DMS153 treated with DMSO at 0.1 percent for 48 hours (cell line): ENCODE data around the gene SPAG4.

Experiments
- DNase-seq: peaks from one replicate; lab custom pipeline; 2025; ENCODE audit not compliant: unreplicated experiment; lab: John Stamatoyannopoulos, UW

The SPAG4 gene, protein sequence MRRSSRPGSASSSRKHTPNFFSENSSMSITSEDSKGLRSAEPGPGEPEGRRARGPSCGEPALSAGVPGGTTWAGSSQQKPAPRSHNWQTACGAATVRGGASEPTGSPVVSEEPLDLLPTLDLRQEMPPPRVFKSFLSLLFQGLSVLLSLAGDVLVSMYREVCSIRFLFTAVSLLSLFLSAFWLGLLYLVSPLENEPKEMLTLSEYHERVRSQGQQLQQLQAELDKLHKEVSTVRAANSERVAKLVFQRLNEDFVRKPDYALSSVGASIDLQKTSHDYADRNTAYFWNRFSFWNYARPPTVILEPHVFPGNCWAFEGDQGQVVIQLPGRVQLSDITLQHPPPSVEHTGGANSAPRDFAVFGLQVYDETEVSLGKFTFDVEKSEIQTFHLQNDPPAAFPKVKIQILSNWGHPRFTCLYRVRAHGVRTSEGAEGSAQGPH

DNA sequence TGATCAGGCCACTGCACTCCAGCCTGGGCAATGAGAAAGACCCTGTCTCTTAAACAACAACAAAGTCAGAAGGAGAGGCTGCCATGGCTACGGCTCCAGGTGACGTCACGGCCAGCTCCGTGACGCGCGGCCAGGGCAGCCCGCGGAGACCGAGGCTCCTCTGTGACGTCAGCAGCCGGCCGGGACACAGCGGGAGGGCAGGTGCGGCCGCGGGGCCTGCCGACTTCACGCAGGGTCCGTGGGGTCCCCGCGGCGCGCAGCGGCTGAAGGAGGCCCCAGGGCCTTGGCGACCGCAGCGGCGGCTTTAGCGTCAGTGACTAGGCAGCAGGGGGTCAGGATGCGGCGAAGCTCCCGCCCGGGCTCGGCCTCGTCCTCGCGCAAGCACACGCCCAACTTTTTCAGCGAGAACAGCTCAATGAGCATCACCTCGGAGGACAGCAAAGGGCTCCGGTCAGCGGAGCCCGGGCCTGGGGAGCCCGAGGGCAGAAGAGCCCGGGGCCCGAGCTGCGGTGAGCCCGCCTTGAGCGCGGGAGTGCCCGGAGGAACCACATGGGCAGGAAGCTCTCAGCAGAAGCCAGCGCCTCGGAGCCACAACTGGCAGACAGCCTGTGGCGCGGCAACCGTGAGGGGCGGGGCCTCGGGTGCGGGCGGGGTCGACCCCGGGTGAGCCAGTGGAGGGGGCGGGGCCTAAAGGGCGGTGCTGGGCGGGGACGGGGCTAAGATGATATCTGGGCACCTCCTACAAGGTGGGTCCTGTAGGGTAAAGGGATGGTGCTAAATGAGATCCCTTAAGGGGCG lies at the start of gene SPAG4:
Gene SPAG4 (plus strand): TSS at position 163 of the 798 bp plus-strand sequence. CDS start 175 bp downstream, at position 338.
- DNase-seq, result peak; percentile 98

DNA sequence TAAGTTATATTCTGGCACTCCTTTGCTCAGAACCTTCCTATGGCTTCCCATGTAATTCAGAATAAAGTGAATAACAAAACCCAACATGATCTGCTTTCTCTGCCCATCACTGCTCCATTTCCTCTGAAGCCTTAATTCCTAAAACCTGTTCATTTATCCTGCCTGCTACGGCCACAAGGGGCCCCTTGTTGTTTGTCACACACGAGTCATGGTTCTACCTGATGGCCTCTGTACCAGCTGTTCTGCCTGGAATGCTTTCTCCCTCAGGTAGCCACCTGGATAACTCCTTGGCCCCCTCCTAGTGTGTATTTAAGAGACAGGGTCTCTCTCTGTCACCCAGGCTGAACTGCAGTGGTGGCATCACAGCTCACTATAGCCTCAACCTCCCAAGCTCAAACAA lies 47.0 kb upstream of the SPAG4 start:
- DNase-seq, result peak; percentile 12

DNA sequence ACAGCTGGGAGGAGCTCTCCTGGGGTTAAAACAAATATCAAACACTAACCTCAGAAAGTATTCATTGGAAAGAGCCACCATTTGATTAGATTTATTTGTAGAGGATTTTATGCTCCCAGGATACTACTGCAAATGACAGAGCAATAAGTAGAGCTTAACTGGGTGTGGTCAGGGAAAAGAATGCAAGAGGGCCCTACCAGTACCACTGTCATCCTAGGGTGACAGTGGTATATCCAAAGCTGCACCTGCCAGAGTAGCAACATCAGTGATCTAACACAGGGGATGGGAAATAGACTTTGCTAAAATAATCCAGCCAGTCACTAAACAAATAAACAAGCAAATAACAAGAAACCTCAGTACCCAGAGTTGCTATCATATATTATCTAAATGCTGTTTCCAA lies 44.1 kb upstream of the SPAG4 start:
- DNase-seq, result no peak

DNA sequence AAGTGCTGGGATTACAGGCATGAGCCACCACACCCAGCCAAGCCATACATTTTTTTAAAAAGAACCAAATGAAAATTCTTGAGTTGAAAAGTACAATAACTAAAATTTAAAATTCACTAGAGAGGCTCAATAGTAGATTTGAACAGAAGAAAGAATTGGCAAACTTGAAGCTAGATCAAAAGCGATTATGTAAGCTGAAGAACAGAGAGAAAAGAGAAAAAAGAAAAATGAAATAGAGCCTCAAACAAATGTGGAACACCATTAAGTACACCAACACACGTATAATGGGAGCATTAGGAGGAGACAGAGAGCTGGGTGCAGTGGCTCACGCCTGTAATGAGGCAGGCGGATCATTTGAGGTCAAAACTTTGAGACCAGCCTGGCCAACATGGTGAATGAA lies 42.8 kb upstream of the SPAG4 start:
- DNase-seq, result no peak

DNA sequence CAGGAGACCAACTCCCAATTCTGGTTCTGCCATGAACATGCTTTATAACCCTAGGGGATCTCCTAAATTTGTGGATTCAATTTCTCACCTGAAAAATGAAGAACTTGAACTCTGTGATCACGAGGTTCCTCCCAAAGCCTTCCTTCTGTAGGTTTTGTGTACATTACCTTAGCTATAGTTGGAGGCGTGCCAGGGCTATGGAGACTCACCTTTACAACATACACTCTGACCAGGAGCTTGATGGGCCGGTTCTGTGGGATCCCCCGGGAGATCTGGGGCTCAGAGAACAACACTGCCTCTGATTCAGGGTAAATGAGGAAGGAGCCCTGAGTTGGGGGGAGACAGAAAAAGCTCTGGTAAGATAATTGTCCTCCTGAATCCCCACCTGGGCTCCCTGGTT lies 39.7 kb upstream of the SPAG4 start:
- DNase-seq, result no peak

DNA sequence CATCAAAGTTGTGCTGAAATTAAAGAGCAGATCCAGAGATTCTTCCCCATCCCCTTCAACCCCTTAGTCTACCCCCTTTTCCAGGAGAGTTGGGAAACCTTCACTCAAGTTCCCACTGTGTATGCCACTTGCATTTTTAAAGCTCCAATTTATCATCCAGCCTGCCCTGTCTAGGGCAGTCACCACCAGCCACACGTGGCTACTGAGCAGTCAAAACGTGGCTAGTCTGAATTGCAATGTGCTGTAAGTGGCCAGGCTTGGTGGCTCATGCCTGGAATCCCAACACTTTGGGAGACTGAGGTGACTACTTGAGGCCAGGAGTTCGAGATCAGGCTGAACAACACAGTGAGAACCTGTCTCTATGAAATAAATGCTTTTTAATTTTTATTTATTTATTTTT lies 38.8 kb upstream of the SPAG4 start:
- DNase-seq, result no peak

DNA sequence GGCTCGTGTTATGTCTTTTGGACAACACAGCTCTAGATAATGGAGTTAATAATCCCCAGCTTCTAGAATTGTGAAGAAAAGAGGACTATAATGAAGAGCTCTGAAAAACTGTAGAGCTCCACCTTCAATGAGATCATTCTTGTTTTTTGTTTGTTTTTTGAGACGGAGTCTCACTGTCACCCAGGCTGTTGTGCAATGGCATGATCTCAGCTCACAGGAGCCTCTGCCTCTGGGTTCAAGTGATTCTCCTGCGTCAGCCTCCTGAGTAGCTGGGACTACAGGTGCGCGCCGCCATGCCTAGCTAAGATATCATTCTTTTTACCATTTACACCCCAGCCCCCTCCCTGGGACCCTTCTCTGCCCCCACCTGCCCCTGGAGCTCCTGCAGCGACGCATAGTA lies 37.2 kb upstream of the SPAG4 start:
- DNase-seq, result no peak

DNA sequence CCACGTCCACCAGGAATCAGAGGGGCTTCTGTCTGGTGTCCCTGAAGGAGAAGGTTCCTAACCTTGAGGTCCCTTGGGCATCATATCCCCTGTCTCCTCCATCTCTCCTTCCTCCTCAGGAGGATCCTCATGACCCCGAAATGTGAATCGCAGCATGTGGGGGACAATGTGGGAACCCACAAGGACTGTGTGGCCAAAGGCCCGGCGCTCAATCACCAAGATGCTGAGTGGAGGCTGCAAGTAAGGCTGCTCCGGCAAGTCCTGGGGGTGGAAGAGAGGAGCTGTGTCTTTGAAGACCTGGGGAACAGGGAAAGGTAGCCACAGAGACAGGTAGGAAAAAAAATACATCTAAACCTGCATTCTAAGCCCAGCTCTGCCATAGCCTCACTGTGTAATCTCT lies 36.4 kb upstream of the SPAG4 start:
- DNase-seq, result no peak

DNA sequence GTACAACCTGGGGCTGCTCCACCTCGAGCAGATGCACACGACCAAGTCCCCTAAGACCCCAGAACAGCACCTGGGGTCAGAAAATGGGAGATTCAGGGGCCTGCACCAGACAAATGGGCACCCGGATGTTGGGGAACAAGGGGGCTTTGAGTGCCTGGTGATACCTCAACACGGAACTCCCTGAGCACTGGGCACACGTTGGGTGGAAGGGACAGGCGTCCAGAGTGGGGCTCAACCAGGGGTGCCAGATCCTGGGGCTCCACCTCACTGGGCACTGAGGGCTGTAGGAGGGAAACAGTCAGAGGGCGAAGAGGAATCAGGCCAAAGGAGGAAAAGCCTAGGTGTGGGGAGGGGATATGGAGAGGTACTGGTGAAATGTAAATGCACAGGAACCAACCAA lies 33.5 kb upstream of the SPAG4 start:
- no peak for DNase-seq

DNA sequence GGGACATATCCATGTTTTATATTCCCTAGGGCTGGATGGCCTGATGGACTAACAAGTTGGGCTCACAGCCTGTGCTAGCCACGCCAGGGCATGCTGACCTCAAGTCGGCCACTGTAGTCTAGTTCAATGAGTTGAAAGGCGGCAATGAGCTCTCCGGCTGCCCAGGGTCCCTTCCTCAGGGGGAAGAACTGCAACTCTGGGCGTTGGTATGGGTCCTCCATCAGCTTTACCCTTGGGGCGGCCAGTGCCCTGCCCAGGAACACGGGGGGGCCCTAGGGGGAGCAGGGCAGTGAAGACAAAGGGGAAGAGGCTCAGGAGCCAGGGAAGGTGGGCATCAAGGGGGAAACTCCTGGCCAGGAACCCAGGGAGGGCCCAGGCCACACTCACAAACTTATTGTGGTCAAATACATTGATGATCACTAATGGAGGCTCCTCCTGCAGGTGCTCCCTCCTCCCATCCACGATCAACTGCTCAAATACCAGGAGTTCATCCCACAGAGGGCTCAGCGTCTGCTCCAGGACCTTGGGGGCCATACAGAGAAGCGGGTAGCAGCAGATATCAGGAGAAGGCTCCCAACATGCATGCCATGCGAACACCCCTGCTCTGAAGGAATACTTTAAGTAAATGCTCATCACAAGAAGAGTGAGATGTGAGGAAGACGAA lies 32.8 kb upstream of the SPAG4 start:
- DNase-seq, result no peak

DNA sequence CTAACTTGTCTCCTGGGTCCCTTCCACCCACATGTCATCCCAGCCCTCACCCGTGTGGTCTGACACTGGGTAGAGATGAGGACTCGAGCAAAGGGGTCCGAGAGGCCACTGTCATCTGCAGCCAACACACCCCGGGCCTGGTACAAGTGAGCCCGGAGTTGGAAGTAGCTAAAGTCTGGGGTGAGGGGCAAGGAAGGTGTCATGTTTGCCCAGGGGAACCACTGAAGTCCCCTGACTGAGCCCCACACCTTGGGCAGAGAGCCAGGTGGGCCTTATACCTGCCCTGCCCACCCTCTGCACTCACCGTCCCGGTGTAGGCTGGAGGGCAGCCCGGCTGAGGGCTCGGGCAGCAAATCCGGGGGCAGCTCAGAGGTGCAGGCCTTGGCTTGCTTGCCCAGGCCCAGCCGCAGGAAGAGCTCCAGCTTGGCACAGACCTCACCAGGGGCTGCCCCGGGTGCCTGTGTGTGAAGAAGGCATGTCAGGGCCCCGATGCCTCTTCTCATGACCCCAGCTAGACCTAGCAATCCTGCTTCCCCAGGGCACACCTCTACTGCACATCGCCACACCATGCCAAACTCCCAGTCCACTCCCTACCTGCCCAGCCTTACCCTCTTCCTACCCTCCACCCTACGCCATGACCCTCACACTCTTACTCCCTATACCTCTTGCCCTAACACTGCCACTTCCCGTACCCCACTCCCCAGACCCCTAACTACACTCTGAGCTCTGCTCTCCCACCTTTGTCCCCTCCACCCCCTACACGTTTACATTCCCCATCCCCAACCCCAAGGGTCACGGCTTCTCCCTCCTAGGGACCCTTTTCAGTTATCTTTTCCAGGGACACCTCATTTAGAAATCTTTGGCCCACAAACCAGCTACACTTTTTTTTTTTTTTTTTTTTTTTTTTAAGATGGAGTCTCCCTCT lies 31.7 kb upstream of the SPAG4 start:
- DNase-seq, result no peak

DNA sequence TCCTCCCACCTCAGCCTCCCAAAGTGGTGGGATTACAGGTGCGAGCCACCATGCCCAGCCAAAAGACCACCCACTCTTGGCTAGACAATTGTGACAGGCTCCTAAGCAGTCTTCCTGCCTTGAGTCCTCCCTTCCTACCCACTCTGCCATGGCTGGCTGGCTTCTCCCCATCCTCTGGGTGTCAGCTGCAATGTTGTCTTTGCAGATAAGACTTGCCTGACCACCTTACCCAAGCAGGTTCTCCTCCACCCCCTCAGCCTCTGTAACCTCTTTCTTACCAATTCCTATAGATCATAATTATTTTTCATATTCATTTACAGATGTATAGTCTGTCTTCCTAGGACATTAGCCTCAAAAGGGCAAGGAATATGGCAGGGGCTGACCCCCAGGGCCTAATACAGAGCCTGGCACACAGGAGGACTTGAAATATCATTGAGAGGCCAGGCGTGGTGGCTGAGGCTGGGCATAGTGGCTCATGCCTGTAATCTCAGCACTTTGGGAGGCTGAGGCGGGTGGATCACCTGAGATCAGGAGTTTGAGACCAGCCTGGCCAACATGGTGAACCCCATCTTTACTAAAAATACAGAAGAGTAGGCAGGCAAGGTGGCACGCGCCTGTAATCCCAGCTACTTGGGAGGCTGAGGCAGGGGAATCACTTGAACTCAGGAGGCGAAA lies 28.7 kb upstream of the SPAG4 start:
- no peak for DNase-seq

DNA sequence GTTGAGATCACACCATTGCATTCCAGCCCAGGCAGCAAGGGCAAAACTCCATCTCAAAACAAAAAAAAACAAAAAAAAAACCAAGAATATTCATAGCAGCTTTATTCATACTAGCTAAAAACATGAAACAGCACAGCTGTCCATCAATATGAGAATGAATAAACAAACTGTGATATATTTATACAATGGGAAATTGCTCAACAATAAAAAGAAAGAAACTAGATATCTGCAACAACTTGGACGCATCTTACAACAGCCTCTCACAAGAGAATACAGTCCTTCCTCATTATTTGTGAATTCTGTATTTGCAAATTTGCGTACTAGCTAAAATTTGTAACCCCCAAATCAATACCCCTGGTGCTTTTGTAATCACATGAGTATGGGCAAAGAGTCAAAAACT lies 28.2 kb upstream of the SPAG4 start:
- DNase-seq, result no peak

DNA sequence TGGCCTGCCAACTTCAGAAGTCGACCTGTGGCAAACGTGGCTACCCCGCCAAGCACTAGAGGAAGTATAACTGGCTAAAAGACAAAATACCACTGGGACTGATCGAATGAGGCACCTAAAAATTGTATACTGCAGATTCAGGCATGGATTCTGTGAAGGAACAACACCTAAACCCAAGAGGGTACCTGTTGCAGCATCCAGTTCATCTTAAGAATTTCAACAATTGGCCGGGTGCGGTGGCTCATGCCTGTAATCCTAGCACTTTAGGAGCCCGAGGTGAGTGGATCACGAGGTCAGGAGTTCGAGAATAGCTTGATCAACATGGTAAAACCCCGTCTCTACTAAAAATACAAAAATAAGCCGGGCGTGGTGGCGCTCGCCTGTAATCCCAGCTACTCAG lies 27.2 kb upstream of the SPAG4 start:
- no peak for DNase-seq

DNA sequence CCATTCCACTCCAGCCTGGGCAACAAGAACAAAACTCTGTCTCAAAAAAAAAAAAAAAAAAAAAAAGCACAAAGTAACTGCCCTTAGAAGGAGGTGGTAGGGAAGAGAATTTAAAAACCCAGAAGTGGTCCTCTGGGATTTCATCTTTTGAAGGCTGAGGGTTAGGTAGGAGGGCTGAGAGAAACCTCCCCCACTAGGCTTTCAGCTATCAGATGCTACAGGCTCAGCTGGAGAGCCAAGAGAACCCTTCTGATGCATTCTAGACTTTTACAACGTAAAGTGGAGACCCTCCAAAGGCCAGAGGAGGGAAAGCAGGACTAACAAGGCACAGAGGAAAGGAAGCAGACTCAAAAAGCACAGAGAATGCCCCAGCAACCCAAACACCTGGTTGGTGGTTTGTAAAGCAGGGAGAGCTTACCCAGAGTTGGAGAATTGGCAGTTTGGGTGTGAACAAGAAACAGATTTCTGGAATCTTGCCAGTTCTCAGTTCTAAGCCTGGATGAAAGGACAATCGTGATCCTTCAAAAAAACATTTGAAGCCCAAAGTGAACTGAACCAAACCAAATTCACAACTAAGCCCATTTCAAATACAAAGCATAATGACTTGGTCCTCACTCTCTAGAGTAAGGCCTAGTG lies 23.2 kb upstream of the SPAG4 start:
- no peak for DNase-seq

DNA sequence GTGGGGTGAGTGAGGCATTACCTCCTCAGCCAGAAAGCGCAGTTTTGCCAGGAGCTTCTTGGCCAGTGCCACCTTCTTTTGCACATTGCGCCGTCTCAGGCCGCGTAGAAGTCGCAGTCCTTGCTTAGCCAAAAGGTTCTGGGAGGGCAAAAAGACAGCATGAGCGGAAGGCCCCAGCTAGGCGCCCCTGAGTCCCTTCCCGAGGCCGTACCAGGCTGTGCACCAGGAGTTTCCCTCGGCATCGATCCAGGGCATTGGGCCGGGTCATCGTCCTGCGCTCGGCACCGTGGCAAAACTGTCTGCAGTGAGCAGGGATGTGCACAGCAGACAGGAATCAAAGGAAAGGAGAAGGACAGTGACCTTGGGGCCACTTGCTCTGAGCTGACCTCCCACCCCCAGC lies 20.2 kb upstream of the SPAG4 start:
- DNase-seq, result no peak

DNA sequence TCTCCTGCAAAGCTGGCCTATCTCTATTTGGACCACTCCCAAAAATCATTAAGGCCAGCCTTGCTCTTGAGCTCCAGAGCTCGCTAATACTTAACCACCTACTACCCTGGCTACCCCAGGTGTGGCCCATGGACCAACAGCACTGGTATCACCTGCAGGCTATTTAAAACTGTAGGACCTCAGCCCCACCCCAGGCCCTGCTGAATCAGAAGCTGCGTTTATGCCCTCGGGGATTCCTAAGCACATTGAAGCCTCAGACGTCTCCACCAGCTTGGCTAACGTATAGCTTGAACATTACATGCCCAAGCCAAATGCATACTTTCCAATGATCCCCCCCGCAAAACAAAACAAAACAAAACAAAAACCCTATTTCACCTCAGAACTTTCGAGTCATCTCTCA lies 19.7 kb upstream of the SPAG4 start:
- DNase-seq, result no peak

DNA sequence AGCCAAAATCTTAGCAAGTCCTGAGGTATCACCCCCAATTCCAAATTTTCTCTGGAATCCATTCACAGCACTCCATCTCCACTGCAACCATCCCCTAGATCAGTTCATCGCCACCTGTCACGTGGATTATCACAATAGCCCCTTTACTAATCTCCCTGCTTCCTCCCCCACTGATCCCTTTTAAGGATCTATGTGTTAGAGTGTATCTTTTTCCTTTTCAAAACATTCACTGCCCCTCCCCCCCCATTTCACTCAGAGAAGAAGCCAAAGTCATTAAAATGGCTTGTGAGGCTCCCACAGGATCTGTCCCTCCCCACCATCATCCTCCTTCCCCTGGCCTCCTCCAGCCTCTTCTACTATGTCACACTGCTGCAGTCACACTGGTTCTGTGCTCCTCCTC lies 18.4 kb upstream of the SPAG4 start:
- no peak for DNase-seq

DNA sequence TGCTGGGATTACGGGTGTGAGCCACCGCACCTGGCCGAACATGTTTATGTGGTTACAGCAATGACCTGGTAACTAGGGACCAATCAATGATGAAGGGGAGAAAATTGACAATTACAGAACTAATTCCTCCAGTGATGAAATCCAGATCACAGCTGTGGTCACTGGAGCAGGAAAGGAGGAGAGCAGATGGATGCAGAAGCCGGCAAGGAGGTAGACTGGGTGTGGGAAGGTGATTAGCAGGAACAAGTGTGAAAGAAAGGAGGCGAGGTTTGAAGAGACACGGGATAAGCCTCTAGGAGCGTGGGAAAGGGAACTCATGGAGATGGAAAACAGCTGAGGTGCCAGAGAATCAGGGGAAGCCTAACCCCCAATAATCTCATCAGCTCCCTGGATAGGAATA lies 17.2 kb upstream of the SPAG4 start:
- DNase-seq, result no peak
